ENCODE data around the gene PI4KA.

The PI4KA gene

GRCh38 chr22:20657963-20658362 lies 200.6 kb downstream of the PI4KA start:
- no peaks in the 10 kb centered on the region for H3K4me1 ChIP-seq (ENCODE audit: control insufficient read depth, low read length)
- H3K79me2 ChIP-seq (ENCODE audit: control insufficient read depth, low read length): no peaks in the 10 kb centered on the region
- no peak overlapping the region for H3K4me3 ChIP-seq (ENCODE audit: low read length)
- no peaks in the 10 kb centered on the region for H3K36me3 ChIP-seq (ENCODE audit: control insufficient read depth, low read length)
- H3K9me3 ChIP-seq (ENCODE audit: control insufficient read depth, insufficient read depth, low read length): no peaks in the 10 kb centered on the region
- no peaks in the 10 kb centered on the region for H4K20me1 ChIP-seq (ENCODE audit: control insufficient read depth, insufficient read depth, low read depth, low read length)
- H3K4me2 ChIP-seq (ENCODE audit: low read length): no peak overlapping the region
- no peaks in the 10 kb centered on the region for H3F3A ChIP-seq (ENCODE audit: control insufficient read depth, insufficient read depth)
- H3K27ac ChIP-seq (ENCODE audit: low read depth, low read length): no peak overlapping the region
- peaks cover 4% of the 10 kb centered on the region; the same call in 1 of the 2 replicates for H3K27me3 ChIP-seq (ENCODE audit: control insufficient read depth, low read length)
- TF ChIP-seq CTCF (IDR thresholded peaks at IDR 0.05; ENCODE audit: low read depth, low read length, poor library complexity, severe bottlenecking) (no peak), EZH2phosphoT487 (IDR thresholded peaks at IDR 0.05; ENCODE audit: borderline replicate concordance, low read length) (no peak)
- no peaks in the 10 kb centered on the region for H3K9me2 ChIP-seq (replicated peaks; ENCODE audit: control insufficient read depth, low read length)
